OCI-LY1 (cell line): Measurements from ENCODE around the gene MYB.

Source experiments
- EZH2 ChIP-seq: fragments of 200-600 bp; sonication (generic), shearing (Covaris generic); IDR thresholded peaks from 2 replicates; pipeline ENCODE4 v1.8.0; 2017; ENCODE audit warnings: borderline replicate concordance, mixed run types, mild to moderate bottlenecking, antibody characterized with exemption, low read length, moderate library complexity, mixed read lengths
- TF ChIP-seq, protein P1 (sequence below): fragments of 200-600 bp; sonication (generic), shearing (Covaris generic); IDR thresholded peaks from 2 replicates; pipeline ENCODE4 v1.5.1; 2017; ENCODE audit warnings: mild to moderate bottlenecking, antibody characterized with exemption, low read length, moderate library complexity, mixed read lengths

DNA sequence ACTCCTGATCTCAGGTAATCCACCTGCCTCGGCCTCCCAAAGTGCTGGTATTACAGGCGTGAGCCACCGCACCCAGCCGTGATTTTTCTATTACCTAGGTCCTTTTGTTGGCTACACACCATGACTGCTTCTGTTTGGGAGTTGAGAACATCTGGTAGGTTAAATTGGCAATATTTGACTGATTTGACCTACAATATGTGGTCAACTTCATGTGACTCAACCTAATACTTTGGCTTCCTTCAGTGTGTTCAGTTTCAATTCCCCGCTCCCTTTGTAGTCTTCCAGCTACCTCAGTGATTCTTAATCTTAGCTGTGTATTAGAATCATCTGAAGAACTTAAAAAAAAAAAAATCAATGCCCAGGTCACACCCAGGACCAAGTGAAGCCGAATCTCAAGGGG, 47.4 kb downstream of the MYB start:
- TF ChIP-seq, protein P1, sequence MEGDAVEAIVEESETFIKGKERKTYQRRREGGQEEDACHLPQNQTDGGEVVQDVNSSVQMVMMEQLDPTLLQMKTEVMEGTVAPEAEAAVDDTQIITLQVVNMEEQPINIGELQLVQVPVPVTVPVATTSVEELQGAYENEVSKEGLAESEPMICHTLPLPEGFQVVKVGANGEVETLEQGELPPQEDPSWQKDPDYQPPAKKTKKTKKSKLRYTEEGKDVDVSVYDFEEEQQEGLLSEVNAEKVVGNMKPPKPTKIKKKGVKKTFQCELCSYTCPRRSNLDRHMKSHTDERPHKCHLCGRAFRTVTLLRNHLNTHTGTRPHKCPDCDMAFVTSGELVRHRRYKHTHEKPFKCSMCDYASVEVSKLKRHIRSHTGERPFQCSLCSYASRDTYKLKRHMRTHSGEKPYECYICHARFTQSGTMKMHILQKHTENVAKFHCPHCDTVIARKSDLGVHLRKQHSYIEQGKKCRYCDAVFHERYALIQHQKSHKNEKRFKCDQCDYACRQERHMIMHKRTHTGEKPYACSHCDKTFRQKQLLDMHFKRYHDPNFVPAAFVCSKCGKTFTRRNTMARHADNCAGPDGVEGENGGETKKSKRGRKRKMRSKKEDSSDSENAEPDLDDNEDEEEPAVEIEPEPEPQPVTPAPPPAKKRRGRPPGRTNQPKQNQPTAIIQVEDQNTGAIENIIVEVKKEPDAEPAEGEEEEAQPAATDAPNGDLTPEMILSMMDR = no peak
- no peak for TF ChIP-seq EZH2
